Liver (tissue), 9 donors: Measurements from ENCODE around the gene MOB3B. TPM values are rescaled to one million over a fixed set of nuclear protein-coding genes. Genes with fewer than 3 reads are reported as not detected.

Experiments
- DNase-seq: peaks from one replicate; pipeline ENCODE4 v3.0.0-alpha.2; 2017; ENCODE audit warnings: low spot score
- H3K27ac ChIP-seq, 2 donors: one replicate each; pipeline ENCODE4 v1.7.0; 2013; ENCODE audit warnings: inconsistent platforms in 2 of 2, low read length in 2 of 2, control low read depth in 1 of 2, low read depth in 1 of 2, mild to moderate bottlenecking in 1 of 2
- H3K27me3 ChIP-seq, 4 donors: one replicate each; pipeline versions ENCODE4 v1.6.1 to v1.7.0; 2013; ENCODE audit warnings: low read length in 3 of 4, inconsistent platforms in 1 of 4, mild to moderate bottlenecking in 1 of 4, moderate library complexity in 1 of 4; ENCODE audit not compliant: control insufficient read depth in 4 of 4, insufficient read depth in 4 of 4
- H3K36me3 ChIP-seq, 4 donors: one replicate each; pipeline versions ENCODE4 v1.6.1 to v1.7.0; 2013; ENCODE audit warnings: low read length in 3 of 4, mild to moderate bottlenecking in 3 of 4, low read depth in 1 of 4, moderate library complexity in 1 of 4; ENCODE audit not compliant: control insufficient read depth in 4 of 4, insufficient read depth in 3 of 4
- H3K4me1 ChIP-seq, 4 donors: one replicate each; pipeline versions ENCODE4 v1.6.1 to v1.7.0; 2013; ENCODE audit warnings: low read length in 3 of 4, mild to moderate bottlenecking in 3 of 4, moderate library complexity in 1 of 4; ENCODE audit not compliant: control insufficient read depth in 4 of 4, insufficient read depth in 4 of 4
- H3K4me3 ChIP-seq, 3 donors: one replicate each; pipeline versions ENCODE4 v1.6.1 to v1.7.0; 2013; ENCODE audit warnings: low read length in 3 of 3, control low read depth in 1 of 3, low read depth in 1 of 3, mild to moderate bottlenecking in 1 of 3
- H3K9ac ChIP-seq, 2 donors: one replicate each; pipeline ENCODE4 v1.7.0; 2013; ENCODE audit warnings: low read length in 2 of 2, mild to moderate bottlenecking in 2 of 2, moderate library complexity in 2 of 2, control low read depth in 1 of 2, low read depth in 1 of 2
- H3K9me3 ChIP-seq, 4 donors: one replicate each; pipeline versions ENCODE4 v1.6.1 to v1.7.0; 2013; ENCODE audit warnings: low read length in 3 of 4; ENCODE audit not compliant: control insufficient read depth in 4 of 4
- EGR1 ChIP-seq, 2 donors: IDR thresholded peaks; 2 replicates each; pipeline ENCODE4 v1.6.1; 2016 to 2018; ENCODE audit warnings: antibody characterized with exemption in 2 of 2, low read depth in 2 of 2
- FOXA1 ChIP-seq: IDR thresholded peaks from 2 replicates; pipeline ENCODE4 v1.6.1; 2016; ENCODE audit warnings: antibody characterized with exemption
- FOXA2 ChIP-seq: IDR thresholded peaks from 2 replicates; pipeline ENCODE4 v1.6.1; 2016; ENCODE audit warnings: antibody characterized with exemption
- GABPA ChIP-seq, 2 donors: IDR thresholded peaks in 1 of 2; conservative IDR thresholded peaks in 1 of 2; 2 replicates each; pipeline ENCODE4 v1.6.1; 2016; ENCODE audit warnings: antibody characterized with exemption in 2 of 2, mild to moderate bottlenecking in 1 of 2, moderate library complexity in 1 of 2
- HNF4A ChIP-seq, 2 donors: conservative IDR thresholded peaks; 2 replicates each; pipeline ENCODE4 v1.6.1; 2016; ENCODE audit warnings: antibody characterized with exemption in 2 of 2, mild to moderate bottlenecking in 2 of 2
- HNF4G ChIP-seq: IDR thresholded peaks from 2 replicates; pipeline ENCODE4 v1.6.1; 2016; ENCODE audit warnings: antibody characterized with exemption
- JUND ChIP-seq, 2 donors: IDR thresholded peaks; 2 replicates each; pipeline ENCODE4 v1.6.1; 2016; ENCODE audit warnings: antibody characterized with exemption in 2 of 2
- NR2F2 ChIP-seq: IDR thresholded peaks from 2 replicates; pipeline ENCODE4 v1.6.1; 2016; ENCODE audit warnings: antibody characterized with exemption
- RAD21 ChIP-seq, 2 donors: IDR thresholded peaks; 2 replicates each; pipeline ENCODE4 v1.6.1; 2016; ENCODE audit warnings: antibody characterized with exemption in 2 of 2, mild to moderate bottlenecking in 2 of 2
- REST ChIP-seq: IDR thresholded peaks from 2 replicates; pipeline ENCODE4 v1.6.1; 2016; ENCODE audit warnings: antibody characterized with exemption, mild to moderate bottlenecking
- RXRA ChIP-seq, 2 donors: IDR thresholded peaks; 2 replicates each; pipeline ENCODE4 v1.6.1; 2017 to 2018; ENCODE audit warnings: antibody characterized with exemption in 2 of 2, mild to moderate bottlenecking in 1 of 2
- SP1 ChIP-seq: IDR thresholded peaks from 2 replicates; pipeline ENCODE4 v1.6.1; 2018; ENCODE audit warnings: antibody characterized with exemption, mild to moderate bottlenecking
- TAF1 ChIP-seq: conservative IDR thresholded peaks from 2 replicates; pipeline ENCODE4 v1.6.1; 2016; ENCODE audit warnings: antibody characterized with exemption, mild to moderate bottlenecking
- YY1 ChIP-seq: IDR thresholded peaks from 2 replicates; pipeline ENCODE4 v1.6.1; 2016; ENCODE audit warnings: antibody characterized with exemption, mild to moderate bottlenecking
- ZBTB33 ChIP-seq: IDR thresholded peaks from 2 replicates; pipeline ENCODE4 v1.6.1; 2016; ENCODE audit warnings: antibody characterized with exemption
- WGBS: extraction: QIAGEN DNeasy Blood & Tissue Kit; methylation state at CpG from one replicate; pipeline ENCODE4 v1.1.7; 2013; 5-methylcytosine and 5-hydroxymethylcytosine counted together
- polyA plus RNA-seq, 2 donors: library from polyadenylated mRNA; stranded (reverse) in 1 of 2; unstranded in 1 of 2; fragments of 200-250 nt in 1 of 2; fragments of >200 nt in 1 of 2; fragmentation: Nextera tagmentation in 1 of 2; extraction: Ambion mirVana in 1 of 2; gene quantifications; one replicate each; pipeline versions ENCODE4 v1.2.1 to v1.2.3, GENCODE V29; 2013 to 2015
- total RNA-seq, 2 donors: library from RNA; depleted of rRNA; stranded (reverse); fragments of >200 nt; gene quantifications; one replicate each; pipeline ENCODE4 v1.2.3, GENCODE V29; 2014
- TF ChIP-seq, protein P1 (sequence below): fragments of 150-350 bp; IDR thresholded peaks from 2 replicates; pipeline ENCODE4 v1.5.1; 2017; ENCODE audit warnings: improper control_type of control experiment, low read depth, low read length; ENCODE audit not compliant: missing input control
- TF ChIP-seq, protein P2 (sequence below): IDR thresholded peaks from 2 replicates; pipeline ENCODE4 v1.6.1; 2016; ENCODE audit warnings: antibody characterized with exemption
- TF ChIP-seq, protein P3 (sequence below): IDR thresholded peaks from 2 replicates; pipeline ENCODE4 v1.6.1; 2016; ENCODE audit warnings: antibody characterized with exemption
- donor health status: healthy.
- donor health status: healthy.
- donor health status: healthy.
- donor health status: healthy.
- donor health status: healthy.

Gene MOB3B
- total and polyA plus RNA-seq, 4 donors = 0.36 to 1.1 (median 0.76) TPM

- H3K4me3 ChIP-seq = no peak overlapping the region
- TF ChIP-seq, protein P1, sequence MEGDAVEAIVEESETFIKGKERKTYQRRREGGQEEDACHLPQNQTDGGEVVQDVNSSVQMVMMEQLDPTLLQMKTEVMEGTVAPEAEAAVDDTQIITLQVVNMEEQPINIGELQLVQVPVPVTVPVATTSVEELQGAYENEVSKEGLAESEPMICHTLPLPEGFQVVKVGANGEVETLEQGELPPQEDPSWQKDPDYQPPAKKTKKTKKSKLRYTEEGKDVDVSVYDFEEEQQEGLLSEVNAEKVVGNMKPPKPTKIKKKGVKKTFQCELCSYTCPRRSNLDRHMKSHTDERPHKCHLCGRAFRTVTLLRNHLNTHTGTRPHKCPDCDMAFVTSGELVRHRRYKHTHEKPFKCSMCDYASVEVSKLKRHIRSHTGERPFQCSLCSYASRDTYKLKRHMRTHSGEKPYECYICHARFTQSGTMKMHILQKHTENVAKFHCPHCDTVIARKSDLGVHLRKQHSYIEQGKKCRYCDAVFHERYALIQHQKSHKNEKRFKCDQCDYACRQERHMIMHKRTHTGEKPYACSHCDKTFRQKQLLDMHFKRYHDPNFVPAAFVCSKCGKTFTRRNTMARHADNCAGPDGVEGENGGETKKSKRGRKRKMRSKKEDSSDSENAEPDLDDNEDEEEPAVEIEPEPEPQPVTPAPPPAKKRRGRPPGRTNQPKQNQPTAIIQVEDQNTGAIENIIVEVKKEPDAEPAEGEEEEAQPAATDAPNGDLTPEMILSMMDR = no peak
- no peak for TF ChIP-seq JUND (IDR thresholded peaks at IDR 0.05)
- TF ChIP-seq, protein P2, sequence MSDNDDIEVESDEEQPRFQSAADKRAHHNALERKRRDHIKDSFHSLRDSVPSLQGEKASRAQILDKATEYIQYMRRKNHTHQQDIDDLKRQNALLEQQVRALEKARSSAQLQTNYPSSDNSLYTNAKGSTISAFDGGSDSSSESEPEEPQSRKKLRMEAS = no peak
- TF ChIP-seq NR2F2 = no peak
- no peak for TF ChIP-seq RAD21 (IDR thresholded peaks at IDR 0.05)
- TF ChIP-seq YY1 = no peak
- TF ChIP-seq RXRA (IDR thresholded peaks at IDR 0.05) = no peak
- TF ChIP-seq FOXA1 = no peak
- no peak for TF ChIP-seq EGR1 (IDR thresholded peaks at IDR 0.05; ENCODE audit: low read depth in 2 of 2)
- TF ChIP-seq HNF4G = no peak
- no peak for TF ChIP-seq SP1
- no peak for TF ChIP-seq HNF4A (conservative IDR thresholded peaks at IDR 0.05)
- TF ChIP-seq REST = no peak
- no peak for TF ChIP-seq GABPA (IDR thresholded peaks at IDR 0.05 in 1 of 2, conservative IDR thresholded peaks at IDR 0.05 in 1 of 2)
- TF ChIP-seq ZBTB33 = no peak
- no peak for TF ChIP-seq FOXA2
- TF ChIP-seq, protein P3, sequence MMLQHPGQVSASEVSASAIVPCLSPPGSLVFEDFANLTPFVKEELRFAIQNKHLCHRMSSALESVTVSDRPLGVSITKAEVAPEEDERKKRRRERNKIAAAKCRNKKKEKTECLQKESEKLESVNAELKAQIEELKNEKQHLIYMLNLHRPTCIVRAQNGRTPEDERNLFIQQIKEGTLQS = no peak
- no peak for TF ChIP-seq TAF1
- H3K36me3 ChIP-seq = no peaks in the 10 kb centered on the region
- H3K4me1 ChIP-seq = no peaks in the 10 kb centered on the region
- no peak for DNase-seq
- no peaks in the 10 kb centered on the region for H3K9me3 ChIP-seq
- H3K27me3 ChIP-seq = no peaks in the 10 kb centered on the region
- H3K9ac ChIP-seq = no peak overlapping the region
- 81% methylated on average over 5 of the region's 5 CpGs for WGBS
- no peak overlapping the region for H3K27ac ChIP-seq
These were observed 82.5 kb downstream of the MOB3B start for GRCh38 chr9:27447031-27447683.
